HG02981 (cell line): Measurements from ENCODE around the gene FLAD1.

ENCODE experiments used
- ATAC-seq: cut with Tn5 transposase; IDR thresholded peaks from one replicate; pipeline ENCODE4 v1.9.1; 2021; ENCODE audit warnings: mild to moderate bottlenecking, moderate library complexity; ENCODE audit not compliant: unreplicated experiment

Gene FLAD1

DNA sequence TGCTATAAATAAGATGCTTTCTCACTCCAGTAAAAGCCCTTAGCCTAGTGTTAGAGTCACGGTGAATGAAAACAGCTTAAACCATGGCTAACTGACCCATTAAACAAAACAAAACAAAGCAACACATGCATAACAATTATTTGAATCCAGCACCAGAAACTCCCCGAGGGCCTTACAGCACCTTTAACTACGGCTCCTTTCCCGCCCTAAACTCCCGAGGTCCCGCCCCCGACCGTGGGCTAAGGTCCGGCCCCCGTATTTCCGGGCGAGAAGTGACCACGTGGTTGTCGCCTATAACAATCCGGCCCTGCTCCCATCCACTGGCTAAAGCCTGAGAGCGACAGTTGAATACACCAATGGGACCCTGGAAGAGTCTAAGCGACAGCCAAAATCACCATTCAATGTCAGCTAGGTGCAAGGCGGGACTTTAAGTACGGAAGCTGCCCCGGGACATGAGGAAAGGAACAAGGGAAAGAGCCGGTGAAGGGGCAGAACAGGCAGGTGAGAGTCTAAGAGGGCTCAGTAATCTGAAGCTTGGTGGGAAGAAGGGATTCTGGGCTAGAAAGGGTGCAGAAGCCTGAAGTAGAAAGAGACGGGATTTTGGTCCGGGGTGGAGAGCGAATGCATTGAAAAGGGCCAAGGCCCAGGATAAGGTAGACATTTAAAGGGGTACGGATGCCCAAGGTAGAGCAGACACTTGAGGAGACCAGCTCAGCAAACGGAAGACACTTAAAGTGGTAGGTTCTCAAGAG lies at the start of gene FLAD1:
Gene FLAD1 (plus strand): TSS at position 448 of the 752 bp plus-strand sequence. CDS start 351 bp downstream, outside the sequence.
- peak; percentile 99 for ATAC-seq

DNA sequence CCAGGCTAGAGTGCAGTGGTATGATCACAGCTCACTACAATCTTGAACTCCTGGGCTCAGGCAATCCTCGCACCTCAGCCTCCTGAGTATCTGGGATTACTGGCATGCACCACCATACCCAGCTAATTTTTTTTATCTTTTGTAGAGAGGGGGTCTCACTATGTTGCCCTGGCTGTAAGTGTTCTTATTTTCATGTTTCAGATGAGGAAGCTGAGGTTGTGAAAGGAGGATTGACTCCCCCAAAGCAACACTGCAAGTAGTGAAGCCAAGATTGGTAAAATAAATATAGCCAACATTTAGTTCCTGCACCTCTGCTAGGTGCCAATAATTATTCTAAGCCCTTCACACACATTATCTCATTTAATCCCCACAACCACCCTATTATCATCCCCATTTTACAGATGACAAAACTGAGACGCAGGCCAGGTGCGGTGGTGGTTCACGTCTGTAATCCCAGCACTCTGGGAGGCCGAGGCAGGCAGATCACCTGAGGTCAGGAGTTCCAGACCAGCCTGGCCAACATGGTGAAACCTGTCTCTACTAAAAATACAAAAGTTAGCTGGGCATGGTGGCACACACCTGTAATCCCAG lies 48.7 kb upstream of the FLAD1 start:
- ATAC-seq: no peak

- ATAC-seq: no peak
These were observed 47.2 kb upstream of the FLAD1 start for GRCh38 chr1:154935749-154936554.

DNA sequence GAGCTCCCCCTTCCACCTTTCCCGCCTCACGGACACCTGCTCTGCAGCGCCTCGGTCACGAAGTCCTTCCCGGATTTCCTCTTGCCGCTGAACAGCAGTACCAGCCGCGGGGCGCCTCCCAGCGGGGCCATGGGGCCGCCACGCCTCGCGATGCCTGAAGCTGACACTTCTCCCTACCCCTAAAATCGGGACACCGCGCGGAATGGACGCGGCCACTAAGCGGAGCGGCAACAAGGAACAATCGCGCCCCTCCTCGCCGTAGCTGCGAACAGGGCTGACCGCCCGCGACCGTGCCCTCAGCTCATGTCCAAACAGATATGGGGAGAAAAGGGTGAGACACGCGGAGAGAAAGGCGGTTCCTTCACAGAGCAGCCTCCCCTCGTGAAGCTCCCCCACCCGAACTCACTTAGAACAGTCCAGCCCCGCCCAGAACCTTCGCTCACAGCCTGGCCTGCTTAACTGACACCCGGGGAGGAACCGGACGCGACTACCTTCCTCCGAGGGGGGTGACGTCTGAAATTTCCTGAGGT lies 46.5 kb upstream of the FLAD1 start, which contains the start of gene PMVK:
Gene PMVK (minus strand): TSS at position 165 of the 530 bp plus-strand sequence. CDS start 34 bp downstream, at position 131.
- peak; percentile 71 for ATAC-seq

DNA sequence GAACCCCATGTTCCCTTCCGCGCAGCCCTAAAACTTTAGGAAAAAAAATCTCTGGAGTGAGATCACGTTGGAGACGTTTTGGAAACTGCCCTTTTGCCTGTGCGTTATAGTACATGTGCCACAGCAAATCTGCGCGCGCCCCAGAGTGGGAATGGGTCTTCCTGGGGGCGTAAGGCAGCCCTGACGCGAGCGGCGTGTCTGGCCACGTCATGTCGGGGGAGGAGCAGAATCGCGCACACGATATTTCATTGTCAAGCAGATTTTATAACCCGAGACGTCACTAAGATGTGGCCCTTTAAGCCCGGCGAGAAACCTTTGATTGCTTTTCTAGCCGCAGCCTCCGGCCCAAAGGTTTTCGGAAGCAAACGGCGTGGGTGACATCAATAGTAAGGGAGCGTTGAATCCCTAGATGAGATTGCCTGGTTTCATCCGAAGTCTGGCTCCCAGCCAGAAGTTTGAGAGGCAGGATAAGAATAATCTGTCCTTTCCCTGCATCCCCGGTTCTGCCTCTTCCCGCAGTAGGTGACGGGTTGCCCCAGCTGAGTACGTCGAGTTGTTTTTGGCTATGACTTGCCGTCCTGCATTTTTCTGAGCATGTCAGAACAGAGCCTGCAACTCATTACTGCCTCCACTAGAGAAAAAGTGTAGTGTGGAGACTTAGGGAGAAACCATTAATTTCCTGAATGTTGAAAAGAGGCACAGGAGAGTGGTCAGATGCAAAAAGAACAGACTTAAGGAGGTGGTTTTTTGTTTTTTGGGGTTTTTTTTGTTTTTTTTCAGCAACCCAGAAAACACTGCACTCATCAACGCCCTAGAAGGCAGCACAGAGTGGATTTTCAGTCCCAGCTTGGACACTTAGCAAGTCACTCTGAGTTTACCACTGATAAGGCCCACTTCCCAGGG lies 45.8 kb upstream of the FLAD1 start:
- peak; percentile 54 for ATAC-seq

GRCh38 chr1:154937988-154938386 lies 45.2 kb upstream of the FLAD1 start:
- ATAC-seq: no peak

- ATAC-seq: no peak
These were observed 44.3 kb upstream of the FLAD1 start for GRCh38 chr1:154938604-154939399.

GRCh38 chr1:154940213-154940560 lies 43.0 kb upstream of the FLAD1 start:
- no peak for ATAC-seq

DNA sequence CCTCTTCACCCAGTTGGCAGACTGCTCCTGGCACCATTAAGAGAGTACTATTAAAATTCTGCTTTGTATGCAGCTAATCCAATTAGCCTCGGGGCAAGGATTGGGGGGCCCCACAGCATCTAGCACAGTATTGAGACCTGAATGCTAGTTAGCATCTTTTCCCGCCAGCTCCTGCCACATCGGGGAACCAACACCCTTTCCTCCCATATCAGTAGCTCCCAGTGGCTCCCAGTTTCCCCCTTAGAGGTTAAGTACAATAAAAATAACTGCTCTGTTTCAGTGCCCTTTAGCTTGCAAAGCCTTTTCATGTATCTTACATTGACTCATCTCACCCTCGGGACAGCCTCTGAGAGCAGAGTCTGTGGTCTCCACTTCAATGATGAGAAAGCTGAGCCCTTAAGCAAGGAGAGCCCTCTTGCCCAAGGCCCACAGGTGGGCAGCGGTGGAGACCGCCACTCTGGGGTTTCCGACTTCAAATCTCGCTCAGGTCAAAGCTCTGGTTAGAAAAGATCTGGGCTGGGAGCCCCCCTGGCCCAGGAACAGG lies 42.4 kb upstream of the FLAD1 start:
- no peak for ATAC-seq

- ATAC-seq: no peak
These were observed 41.7 kb upstream of the FLAD1 start for GRCh38 chr1:154941333-154942013.

DNA sequence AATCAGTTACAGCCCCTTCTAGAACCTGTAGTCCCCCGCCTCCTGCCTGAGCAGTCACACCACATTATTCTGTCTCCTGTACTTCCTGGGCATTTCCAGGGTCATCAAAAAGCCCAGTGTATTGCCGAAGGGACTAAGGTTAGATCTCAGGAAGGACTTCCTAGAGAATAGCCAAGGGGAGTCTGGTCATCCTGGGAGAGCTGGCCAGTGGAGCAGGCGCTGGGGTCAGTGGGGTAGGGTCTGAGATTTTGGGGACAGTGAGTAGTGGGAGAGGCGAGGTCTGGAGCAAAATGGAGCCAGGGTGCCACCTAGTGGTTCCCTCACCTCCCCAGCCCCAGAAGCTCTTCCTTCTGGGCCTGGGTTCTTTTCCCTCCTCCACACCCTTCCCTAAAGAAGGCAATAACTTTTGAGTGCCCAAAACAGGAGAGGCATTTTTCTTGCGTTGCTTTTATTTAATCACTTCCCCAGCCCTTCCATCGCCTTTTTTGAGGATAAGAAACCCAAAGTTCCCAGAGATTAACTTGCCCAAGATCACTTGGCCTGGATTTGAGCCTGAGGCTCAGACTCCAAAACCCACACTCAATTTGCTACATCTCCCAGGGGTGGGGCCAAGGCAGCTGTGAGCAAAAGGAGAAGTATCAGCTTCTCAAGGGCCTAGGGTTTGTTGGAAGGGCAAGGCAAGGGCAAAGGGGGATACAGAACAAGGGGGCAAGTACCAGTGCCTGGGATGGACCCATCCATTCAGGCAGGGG lies 39.3 kb upstream of the FLAD1 start:
- ATAC-seq: no peak

- ATAC-seq: no peak
These were observed 38.6 kb upstream of the FLAD1 start for GRCh38 chr1:154944401-154945159.

GRCh38 chr1:154945160-154945961 lies 37.8 kb upstream of the FLAD1 start:
- ATAC-seq: no peak

- ATAC-seq: no peak
These were observed 36.9 kb upstream of the FLAD1 start for GRCh38 chr1:154945962-154946850.

- ATAC-seq: no peak
These were observed 35.1 kb upstream of the FLAD1 start for GRCh38 chr1:154948079-154948478.
